SK-N-SH treated with all-trans-retinoic acid at 6 μM for 48 hours (cell line): ENCODE results near the gene NCLN.

Experiments used
- ESRRG ChIP-seq: fragments of 250-450 bp; sonication (Bioruptor Pico); IDR thresholded peaks from 2 replicates; pipeline ENCODE4 v1.6.1; 2021; ENCODE audit warnings: mild to moderate bottlenecking
- GLIS3 ChIP-seq: fragments of 250-450 bp; sonication (Bioruptor Pico); IDR thresholded peaks from 2 replicates; pipeline ENCODE4 v1.5.0; 2020; ENCODE audit warnings: mild to moderate bottlenecking, moderate library complexity
- PATZ1 ChIP-seq: fragments of 250-450 bp; sonication (Bioruptor Pico); IDR thresholded peaks from 2 replicates; pipeline ENCODE4 v1.8.0; 2020; ENCODE audit warnings: mild to moderate bottlenecking, moderate library complexity, borderline replicate concordance
- RARB ChIP-seq: fragments of 250-450 bp; sonication (Bioruptor Pico); IDR thresholded peaks from 2 replicates; pipeline ENCODE4 v1.8.0; 2021; ENCODE audit warnings: mild to moderate bottlenecking, moderate library complexity
- SNAI2 ChIP-seq: fragments of 250-450 bp; sonication (Bioruptor Pico); IDR thresholded peaks from 2 replicates; pipeline ENCODE4 v1.5.0; 2020; ENCODE audit warnings: mild to moderate bottlenecking, moderate library complexity
- ZC3H10 ChIP-seq: fragments of 250-450 bp; sonication (Bioruptor Pico); IDR thresholded peaks from 2 replicates; pipeline ENCODE4 v1.5.1; 2021; ENCODE audit warnings: mild to moderate bottlenecking, moderate library complexity

DNA sequence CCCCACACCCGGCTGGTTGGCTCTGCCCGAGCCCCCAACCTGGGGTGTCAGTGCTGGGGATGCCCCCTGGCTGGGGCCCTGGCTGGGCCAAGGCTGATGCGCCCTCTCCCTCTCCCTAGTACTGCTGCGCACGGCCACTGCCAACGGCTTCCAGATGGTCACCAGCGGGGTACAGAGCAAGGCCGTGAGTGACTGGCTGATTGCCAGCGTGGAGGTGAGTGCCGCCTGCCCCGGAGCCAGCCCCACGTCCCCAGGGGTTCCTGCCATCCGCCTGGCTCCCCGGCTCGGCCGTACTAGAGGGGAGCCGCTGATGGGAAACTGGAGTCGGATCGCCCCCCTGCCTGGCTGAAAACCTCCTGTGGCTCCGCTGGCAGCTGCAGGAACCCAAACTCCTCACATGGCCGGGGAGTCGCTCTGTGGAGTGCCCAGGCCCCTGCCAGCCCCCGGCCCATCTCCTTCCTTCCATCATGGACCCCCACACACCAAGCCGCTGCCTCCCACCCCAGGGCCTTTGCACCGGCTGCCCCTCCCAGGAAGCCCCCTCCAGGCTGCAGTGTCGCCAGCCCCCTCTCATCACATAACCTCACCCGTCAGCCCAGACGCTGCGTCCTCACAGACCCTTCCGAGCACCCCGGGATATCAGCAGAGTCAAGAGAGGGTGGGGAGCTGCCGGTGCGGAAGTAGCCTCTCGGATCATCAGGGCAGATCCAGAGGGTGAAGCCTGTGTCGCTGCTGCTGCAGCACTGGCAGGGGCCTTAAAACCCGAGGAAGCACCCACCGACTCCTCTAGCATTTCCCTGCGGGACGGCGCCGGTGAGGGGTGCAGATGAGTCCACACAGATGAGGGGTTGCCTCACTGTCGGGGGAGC lies 10.6 kb downstream of the NCLN start:
- TF ChIP-seq ZC3H10 (CRISPR knock-in tag) (no peak), PATZ1 (CRISPR knock-in tag) (no peak), GLIS3 (CRISPR knock-in tag) (no peak), ESRRG (CRISPR knock-in tag) (no peak), SNAI2 (no peak), RARB (no peak)
